Endothelial cell of umbilical vein (primary cell): ENCODE data around the gene CCDC27. TPM values are rescaled to one million over a fixed set of nuclear protein-coding genes. Genes with fewer than 3 reads are reported as not detected.

ENCODE experiments used
- BruUV-seq: library from RNA; stranded (reverse); fragments of 400-500 nt; replicated peaks from 2 replicates; lab custom pipeline; 2021; lab: Mats Ljungman, UMichigan
- CTCF ChIA-PET: fragments of 300-600, 350-600 bp; sonication (Branson Sonifier 250); formaldehyde crosslinking; loops from one replicate; lab custom pipeline; 2021; ENCODE audit warnings: antibody characterized with exemption, inconsistent platforms; lab: Charles Lee
- POLR2A ChIA-PET: fragments of 300-600, 350-600 bp; sonication (Branson Sonifier 250); formaldehyde crosslinking; loops from one replicate; lab custom pipeline; 2021; ENCODE audit warnings: antibody characterized with exemption, inconsistent platforms; lab: Charles Lee
- DNase-seq: peaks from one replicate; pipeline ENCODE4 v3.0.0-alpha.2; 2011; ENCODE audit warnings: low read depth, low spot score
- FAIRE-seq: peaks from 2 replicates; lab custom pipeline; 2011; peaks lifted over from hg19 to GRCh38; lab: Jason Lieb, UNC
- H2AFZ ChIP-seq: 2 replicates; pipeline ENCODE4 v1.6.0; 2012; ENCODE audit warnings: low read depth, low read length, control low read depth, inconsistent platforms
- H3K27ac ChIP-seq: 2 replicates; pipeline ENCODE4 v1.5.1; 2011; ENCODE audit warnings: low read depth, mild to moderate bottlenecking, control low read depth, low read length, moderate library complexity; ENCODE audit not compliant: insufficient read depth
- H3K27me3 ChIP-seq, 2 experiments: 2 replicates each; pipeline versions ENCODE4 v1.6.0 to v1.6.1; 2011; ENCODE audit warnings: low read length in 2 of 2, mixed read lengths in 1 of 2; ENCODE audit not compliant: control insufficient read depth in 2 of 2, insufficient read depth in 2 of 2
- H3K36me3 ChIP-seq, 2 experiments: 2 replicates in 1 of 2; 3 replicates in 1 of 2; pipeline ENCODE4 v1.5.1; 2011; ENCODE audit warnings: low read length in 2 of 2, mild to moderate bottlenecking in 1 of 2, moderate library complexity in 1 of 2; ENCODE audit not compliant: control insufficient read depth in 2 of 2, insufficient read depth in 2 of 2; ENCODE audit errors: extremely low read depth in 1 of 2
- H3K4me1 ChIP-seq: 3 replicates; pipeline ENCODE4 v1.5.1; 2011; ENCODE audit warnings: mild to moderate bottlenecking, low read length; ENCODE audit not compliant: control insufficient read depth, insufficient read depth; ENCODE audit errors: extremely low read depth
- H3K4me2 ChIP-seq: 2 replicates; pipeline ENCODE4 v1.6.1; 2011; ENCODE audit warnings: low read length, control low read depth, mixed read lengths; ENCODE audit not compliant: insufficient read depth
- H3K4me3 ChIP-seq, 3 experiments: fragments of 200-600 bp in 1 of 3; sonication (generic), shearing (Covaris generic) in 1 of 3; replicated peaks in 1 of 3; 2 replicates each; pipeline ENCODE4 v1.5.1; 2011 to 2016; ENCODE audit warnings: control low read depth in 3 of 3, low read length in 3 of 3, mild to moderate bottlenecking in 2 of 3, inconsistent platforms in 1 of 3, low read depth in 1 of 3, moderate library complexity in 1 of 3; ENCODE audit not compliant: insufficient read depth in 1 of 3
- H3K79me2 ChIP-seq: 2 replicates; pipeline ENCODE4 v1.6.0; 2012; ENCODE audit warnings: low read length, inconsistent platforms; ENCODE audit not compliant: control insufficient read depth, insufficient read depth
- H3K9ac ChIP-seq: replicated peaks from 2 replicates; pipeline ENCODE3; 2011; ENCODE audit warnings: low read length, control low read depth; ENCODE audit not compliant: insufficient read depth; ENCODE audit errors: extremely low read depth
- H3K9me1 ChIP-seq: replicated peaks from 3 replicates; pipeline ENCODE4 v1.6.0; 2011; ENCODE audit warnings: mild to moderate bottlenecking, low read length; ENCODE audit not compliant: control insufficient read depth, insufficient read depth; ENCODE audit errors: extremely low read depth
- H3K9me3 ChIP-seq: replicated peaks from 2 replicates; pipeline ENCODE4 v1.5.1; 2012; ENCODE audit warnings: low read length, inconsistent platforms; ENCODE audit not compliant: control insufficient read depth, insufficient read depth
- H4K20me1 ChIP-seq: replicated peaks from 2 replicates; pipeline ENCODE3; 2011; ENCODE audit warnings: mild to moderate bottlenecking, low read length; ENCODE audit not compliant: control insufficient read depth, insufficient read depth; ENCODE audit errors: extremely low read depth
- EZH2 ChIP-seq: IDR thresholded peaks from 2 replicates; pipeline ENCODE4 v1.6.1; 2012; ENCODE audit warnings: borderline replicate concordance, low read depth, mild to moderate bottlenecking, moderate library complexity, low read length, inconsistent platforms; ENCODE audit not compliant: severe bottlenecking
- FOS ChIP-seq: IDR thresholded peaks from 2 replicates; pipeline ENCODE4 v1.6.1; 2011; ENCODE audit warnings: mild to moderate bottlenecking, low read length, moderate library complexity, borderline replicate concordance; ENCODE audit not compliant: insufficient read depth
- GATA2 ChIP-seq: IDR thresholded peaks from 2 replicates; pipeline ENCODE4 v1.7.0; 2011; ENCODE audit warnings: low read depth, mild to moderate bottlenecking, moderate library complexity, mixed read lengths, low read length; ENCODE audit not compliant: insufficient read length, insufficient read depth
- JUN ChIP-seq: IDR thresholded peaks from 2 replicates; pipeline ENCODE4 v1.6.1; 2011; ENCODE audit warnings: borderline replicate concordance, low read depth; ENCODE audit not compliant: insufficient read length, insufficient read depth
- MAX ChIP-seq: IDR thresholded peaks from 2 replicates; pipeline ENCODE4 v1.6.1; 2011; ENCODE audit not compliant: insufficient read depth, insufficient read length
- MYC ChIP-seq: IDR thresholded peaks from one replicate; pipeline ENCODE4 v1.6.1; 2011; ENCODE audit warnings: mild to moderate bottlenecking, low read depth, low read length
- dilution Hi-C: fragments of 300-500 bp; cut with MboI; formaldehyde crosslinking; loops from one replicate; pipeline ENCODE4 v1.15.0; 2019; ENCODE audit warnings: low sequenced_read_pairs; ENCODE audit not compliant: extremely low pct_ligation_motif_present
- intact Hi-C: fragments of 100-400 bp; cut with micrococcal nuclease; formaldehyde crosslinking; loops from one replicate; pipeline ENCODE4 v1.10.0; 2022
- polyA plus RNA-seq, 4 experiments: library from polyadenylated mRNA; depleted of rRNA in 3 of 4; stranded (reverse) in 3 of 4; unstranded in 1 of 4; fragments of >200 nt; gene quantifications; 2 replicates each; pipeline versions ENCODE4 v1.2.1 to v1.2.3, GENCODE V29; 2011 to 2012; ENCODE audit warnings: missing spikeins in 1 of 4
- total RNA-seq: library from RNA; stranded (reverse); gene quantifications from 2 replicates; pipeline ENCODE4 v1.2.3, GENCODE V29; 2021
- TF ChIP-seq, protein P1 (sequence below), 2 donors: IDR thresholded peaks; 1 replicate in 1 of 2; 2 replicates in 1 of 2; pipeline ENCODE4 v1.5.1; 2011; ENCODE audit warnings: low read length in 2 of 2, mild to moderate bottlenecking in 2 of 2, moderate library complexity in 2 of 2, control low read depth in 1 of 2, inconsistent platforms in 1 of 2, low read depth in 1 of 2; ENCODE audit not compliant: insufficient read depth in 1 of 2; ENCODE audit errors: extremely low read depth in 1 of 2

Gene CCDC27
- total and polyA plus RNA-seq, 2 donors (not counting 3 experiments of a cell fraction or from before 2014, with no cell fraction given), result not detected

- Histone ChIP-seq H3K36me3 (peaks cover 4 to 12% of the 10 kb centered on the region in 2 experiments), H3K4me1 (no peaks in the 10 kb centered on the region), H3K9me1 (no peaks in the 10 kb centered on the region), H3K27me3 (no peaks in the 10 kb centered on the region), H3K79me2 (no peaks in the 10 kb centered on the region), H3K9ac (no peak overlapping the region), H2AFZ (no peak overlapping the region), H4K20me1 (no peaks in the 10 kb centered on the region), H3K27ac (no peak overlapping the region), H3K9me3 (no peaks in the 10 kb centered on the region), H3K4me3 (no peak overlapping the region), H3K4me2 (no peak overlapping the region)
- FAIRE-seq, result no peak
- dilution Hi-C loops (no loop called here), intact Hi-C loops (no loop called here)
- POLR2A ChIA-PET, result no interaction called here
- TF ChIP-seq MYC, result no peak
- no TSS peak for BruUV-seq
- DNase-seq, result no peak
- CTCF ChIA-PET, result interaction anchor here (3.5 kb wide), 1 partner anchor 12 kb away, joined by 25 read pairs; no protein-coding TSS in a partner anchor
Observed at GRCh38 chr1:3736131-3736561, 16.1 kb upstream of the CCDC27 start.

GRCh38 chr1:3736708-3737107 is 15.5 kb upstream of the CCDC27 start:
- Histone ChIP-seq H3K4me2 (no peak overlapping the region), H3K27me3 (no peaks in the 10 kb centered on the region), H3K4me1 (no peaks in the 10 kb centered on the region), H3K9me3 (no peaks in the 10 kb centered on the region), H3K27ac (no peak overlapping the region), H4K20me1 (no peaks in the 10 kb centered on the region), H3K4me3 (no peak overlapping the region), H2AFZ (no peak overlapping the region), H3K9ac (no peak overlapping the region), H3K9me1 (no peaks in the 10 kb centered on the region), H3K79me2 (no peaks in the 10 kb centered on the region), H3K36me3 (peaks cover 4 to 16% of the 10 kb centered on the region in 2 experiments)
- BruUV-seq, result no TSS peak
- CTCF ChIA-PET, result interaction anchor here (3.5 kb wide), 1 partner anchor 12 kb away, joined by 25 read pairs; no protein-coding TSS in a partner anchor
- no peak for FAIRE-seq
- intact Hi-C loops (no loop called here), dilution Hi-C loops (no loop called here)
- DNase-seq, result no peak
- TF ChIP-seq FOS (no peak), GATA2 (no peak), EZH2 (no peak), MAX (no peak), JUN (no peak)
- TF ChIP-seq, protein P1, sequence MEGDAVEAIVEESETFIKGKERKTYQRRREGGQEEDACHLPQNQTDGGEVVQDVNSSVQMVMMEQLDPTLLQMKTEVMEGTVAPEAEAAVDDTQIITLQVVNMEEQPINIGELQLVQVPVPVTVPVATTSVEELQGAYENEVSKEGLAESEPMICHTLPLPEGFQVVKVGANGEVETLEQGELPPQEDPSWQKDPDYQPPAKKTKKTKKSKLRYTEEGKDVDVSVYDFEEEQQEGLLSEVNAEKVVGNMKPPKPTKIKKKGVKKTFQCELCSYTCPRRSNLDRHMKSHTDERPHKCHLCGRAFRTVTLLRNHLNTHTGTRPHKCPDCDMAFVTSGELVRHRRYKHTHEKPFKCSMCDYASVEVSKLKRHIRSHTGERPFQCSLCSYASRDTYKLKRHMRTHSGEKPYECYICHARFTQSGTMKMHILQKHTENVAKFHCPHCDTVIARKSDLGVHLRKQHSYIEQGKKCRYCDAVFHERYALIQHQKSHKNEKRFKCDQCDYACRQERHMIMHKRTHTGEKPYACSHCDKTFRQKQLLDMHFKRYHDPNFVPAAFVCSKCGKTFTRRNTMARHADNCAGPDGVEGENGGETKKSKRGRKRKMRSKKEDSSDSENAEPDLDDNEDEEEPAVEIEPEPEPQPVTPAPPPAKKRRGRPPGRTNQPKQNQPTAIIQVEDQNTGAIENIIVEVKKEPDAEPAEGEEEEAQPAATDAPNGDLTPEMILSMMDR (IDR thresholded peaks at IDR 0.05; ENCODE audit: extremely low read depth in 1 of 2, insufficient read depth in 1 of 2, low read depth in 1 of 2, low read length in 2 of 2), result no peak
- POLR2A ChIA-PET, result no interaction called here
